HepG2 (cell line): ENCODE data around the gene NAPSA. TPM values are rescaled to one million over a fixed set of nuclear protein-coding genes. Genes with fewer than 3 reads are reported as not detected.

Experiments
- FOSL2 ChIP-seq: sonication (generic); formaldehyde crosslinking; IDR thresholded peaks from 2 replicates; pipeline ENCODE4 v1.4.0; 2020; ENCODE audit warnings: missing genetic modification reagents
- GABPA ChIP-seq, 2 experiments: IDR thresholded peaks; 2 replicates each; pipeline ENCODE4 v1.6.1; 2011 to 2016; ENCODE audit warnings: low read depth in 2 of 2, low read length in 1 of 2, missing biosample characterization in 1 of 2, missing genetic modification characterization in 1 of 2
- SOX6 ChIP-seq, 2 experiments: fragments of 450-650 bp in 1 of 2; sonication (generic) in 1 of 2; formaldehyde crosslinking in 1 of 2; IDR thresholded peaks; 2 replicates each; pipeline versions ENCODE4 v1.4.0 to v1.6.1; 2017 to 2020; ENCODE audit warnings: antibody characterized with exemption in 1 of 2, mild to moderate bottlenecking in 1 of 2, missing genetic modification reagents in 1 of 2
- SSRP1 ChIP-seq: IDR thresholded peaks from 2 replicates; pipeline ENCODE4 v1.6.1; 2016; ENCODE audit warnings: control low read depth
- TBX2 ChIP-seq: sonication (generic); formaldehyde crosslinking; IDR thresholded peaks from 2 replicates; pipeline ENCODE4 v1.5.0; 2020; ENCODE audit warnings: missing genetic modification reagents, mild to moderate bottlenecking, borderline replicate concordance
- ZNF563 ChIP-seq: sonication (generic); formaldehyde crosslinking; IDR thresholded peaks from 2 replicates; pipeline ENCODE4 v1.8.0; 2022; ENCODE audit warnings: mild to moderate bottlenecking, moderate library complexity, missing genetic modification reagents
- ZNF776 ChIP-seq: sonication (generic); formaldehyde crosslinking; IDR thresholded peaks from 2 replicates; pipeline ENCODE4 v1.4.0; 2020; ENCODE audit warnings: mild to moderate bottlenecking, missing genetic modification reagents
- polyA plus RNA-seq, 8 experiments: library from polyadenylated mRNA; depleted of rRNA in 3 of 8; stranded (reverse) in 7 of 8; unstranded in 1 of 8; fragments of >200 nt; fragmentation: Illumina TruSeq in 4 of 8; extraction: Trizol in 4 of 8; gene quantifications; 2 replicates each; pipeline versions ENCODE4 v1.2.1 to v1.2.3, GENCODE V29; 2011 to 2016; ENCODE audit warnings: low read depth in 4 of 8, missing spikeins in 1 of 8, mixed read lengths in 1 of 8; ENCODE audit not compliant: insufficient read depth in 1 of 8
- total RNA-seq, 5 experiments: library from RNA; depleted of rRNA; stranded (reverse); fragments of >200 nt; fragmentation: Illumina TruSeq; extraction: Trizol; gene quantifications; 2 replicates each; pipeline ENCODE4 v1.2.3, GENCODE V29; 2016; ENCODE audit warnings: low read depth in 1 of 5
- TF ChIP-seq, protein P1 (sequence below): sonication (generic); formaldehyde crosslinking; IDR thresholded peaks from 2 replicates; pipeline ENCODE4 v1.5.1; 2020; ENCODE audit warnings: mild to moderate bottlenecking, missing genetic modification reagents, moderate library complexity
- TF ChIP-seq, protein P2 (sequence below): sonication (generic); formaldehyde crosslinking; IDR thresholded peaks from 2 replicates; pipeline ENCODE4 v1.4.0; 2020; ENCODE audit warnings: missing genetic modification reagents

The NAPSA gene
- total and polyA plus RNA-seq, 2 of the 13 experiments (the other 11 are each of a cell fraction or from before 2014, with no cell fraction given): not detected

DNA sequence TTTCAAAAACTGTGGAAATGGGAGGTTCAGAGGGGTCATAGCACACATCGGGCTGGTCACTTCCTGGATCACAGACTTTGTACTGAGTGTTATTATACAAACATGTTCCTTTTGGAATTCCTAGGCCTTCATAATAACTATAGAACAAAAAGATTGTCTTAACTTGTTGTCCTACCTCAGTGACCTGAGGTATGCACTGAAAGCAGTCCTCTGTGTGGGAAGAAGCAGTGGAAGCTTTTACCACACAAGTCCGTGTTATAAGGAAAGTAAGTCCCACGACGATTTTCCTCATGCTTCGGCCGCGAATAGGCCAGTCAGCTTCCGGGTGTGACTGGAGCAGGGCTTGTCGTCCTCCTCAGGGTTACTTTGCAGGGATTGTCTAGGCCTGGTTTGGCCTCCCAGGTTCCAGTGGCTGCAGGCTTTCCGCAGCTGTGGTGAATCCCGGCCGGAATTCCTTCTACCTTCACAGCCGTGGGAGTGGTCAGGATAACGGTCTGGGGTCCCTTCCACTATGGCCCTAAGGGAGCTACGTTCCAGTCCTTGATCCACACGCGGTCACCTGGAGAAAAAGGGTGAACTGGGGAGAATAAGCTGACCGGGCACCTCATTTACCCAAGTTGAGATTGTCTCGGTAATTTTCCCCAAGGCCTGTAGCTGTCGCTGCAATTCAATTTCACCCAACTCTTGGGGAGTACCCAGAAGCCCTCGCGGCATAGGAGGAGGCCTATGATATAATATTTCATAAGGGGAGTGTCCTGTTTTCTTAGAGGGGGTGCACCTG lies 16.0 kb downstream of the NAPSA start (continued):
- TF ChIP-seq, protein P1, sequence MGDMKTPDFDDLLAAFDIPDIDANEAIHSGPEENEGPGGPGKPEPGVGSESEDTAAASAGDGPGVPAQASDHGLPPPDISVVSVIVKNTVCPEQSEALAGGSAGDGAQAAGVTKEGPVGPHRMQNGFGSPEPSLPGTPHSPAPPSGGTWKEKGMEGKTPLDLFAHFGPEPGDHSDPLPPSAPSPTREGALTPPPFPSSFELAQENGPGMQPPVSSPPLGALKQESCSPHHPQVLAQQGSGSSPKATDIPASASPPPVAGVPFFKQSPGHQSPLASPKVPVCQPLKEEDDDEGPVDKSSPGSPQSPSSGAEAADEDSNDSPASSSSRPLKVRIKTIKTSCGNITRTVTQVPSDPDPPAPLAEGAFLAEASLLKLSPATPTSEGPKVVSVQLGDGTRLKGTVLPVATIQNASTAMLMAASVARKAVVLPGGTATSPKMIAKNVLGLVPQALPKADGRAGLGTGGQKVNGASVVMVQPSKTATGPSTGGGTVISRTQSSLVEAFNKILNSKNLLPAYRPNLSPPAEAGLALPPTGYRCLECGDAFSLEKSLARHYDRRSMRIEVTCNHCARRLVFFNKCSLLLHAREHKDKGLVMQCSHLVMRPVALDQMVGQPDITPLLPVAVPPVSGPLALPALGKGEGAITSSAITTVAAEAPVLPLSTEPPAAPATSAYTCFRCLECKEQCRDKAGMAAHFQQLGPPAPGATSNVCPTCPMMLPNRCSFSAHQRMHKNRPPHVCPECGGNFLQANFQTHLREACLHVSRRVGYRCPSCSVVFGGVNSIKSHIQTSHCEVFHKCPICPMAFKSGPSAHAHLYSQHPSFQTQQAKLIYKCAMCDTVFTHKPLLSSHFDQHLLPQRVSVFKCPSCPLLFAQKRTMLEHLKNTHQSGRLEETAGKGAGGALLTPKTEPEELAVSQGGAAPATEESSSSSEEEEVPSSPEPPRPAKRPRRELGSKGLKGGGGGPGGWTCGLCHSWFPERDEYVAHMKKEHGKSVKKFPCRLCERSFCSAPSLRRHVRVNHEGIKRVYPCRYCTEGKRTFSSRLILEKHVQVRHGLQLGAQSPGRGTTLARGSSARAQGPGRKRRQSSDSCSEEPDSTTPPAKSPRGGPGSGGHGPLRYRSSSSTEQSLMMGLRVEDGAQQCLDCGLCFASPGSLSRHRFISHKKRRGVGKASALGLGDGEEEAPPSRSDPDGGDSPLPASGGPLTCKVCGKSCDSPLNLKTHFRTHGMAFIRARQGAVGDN (CRISPR knock-in tag): peak; percentile 81
- TF ChIP-seq SSRP1 (CRISPR knock-in tag) (no peak), FOSL2 (CRISPR knock-in tag) (0 out of 2 replicates have a peak, but pooled peaks have one; percentile 4), ZNF776 (CRISPR knock-in tag) (no peak), ZNF563 (CRISPR knock-in tag) (0 out of 2 replicates have a peak, but pooled peaks have one; percentile 23), TBX2 (CRISPR knock-in tag) (0 out of 2 replicates have a peak, but pooled peaks have one; percentile 18), GABPA (IDR thresholded peaks at IDR 0.05; ENCODE audit: low read depth, low read length) (no peak), GABPA (CRISPR knock-in tag; IDR thresholded peaks at IDR 0.05; ENCODE audit: low read depth) (peak; percentile 58; the same call in 1 of the 2 replicates), SOX6 (IDR thresholded peaks at IDR 0.05) (no peak), SOX6 (CRISPR knock-in tag; IDR thresholded peaks at IDR 0.05) (peak; percentile 59)
- TF ChIP-seq, protein P2, sequence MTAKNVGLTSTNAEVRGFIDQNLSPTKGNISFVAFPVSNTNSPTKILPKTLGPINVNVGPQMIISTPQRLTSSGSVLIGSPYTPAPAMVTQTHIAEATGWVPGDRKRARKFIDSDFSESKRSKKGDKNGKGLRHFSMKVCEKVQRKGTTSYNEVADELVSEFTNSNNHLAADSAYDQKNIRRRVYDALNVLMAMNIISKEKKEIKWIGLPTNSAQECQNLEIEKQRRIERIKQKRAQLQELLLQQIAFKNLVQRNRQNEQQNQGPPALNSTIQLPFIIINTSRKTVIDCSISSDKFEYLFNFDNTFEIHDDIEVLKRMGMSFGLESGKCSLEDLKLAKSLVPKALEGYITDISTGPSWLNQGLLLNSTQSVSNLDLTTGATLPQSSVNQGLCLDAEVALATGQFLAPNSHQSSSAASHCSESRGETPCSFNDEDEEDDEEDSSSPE: 0 out of 2 replicates have a peak, but pooled peaks have one; percentile 17
